Measurements from ENCODE around the gene NTPCR.

The NTPCR gene

DNA sequence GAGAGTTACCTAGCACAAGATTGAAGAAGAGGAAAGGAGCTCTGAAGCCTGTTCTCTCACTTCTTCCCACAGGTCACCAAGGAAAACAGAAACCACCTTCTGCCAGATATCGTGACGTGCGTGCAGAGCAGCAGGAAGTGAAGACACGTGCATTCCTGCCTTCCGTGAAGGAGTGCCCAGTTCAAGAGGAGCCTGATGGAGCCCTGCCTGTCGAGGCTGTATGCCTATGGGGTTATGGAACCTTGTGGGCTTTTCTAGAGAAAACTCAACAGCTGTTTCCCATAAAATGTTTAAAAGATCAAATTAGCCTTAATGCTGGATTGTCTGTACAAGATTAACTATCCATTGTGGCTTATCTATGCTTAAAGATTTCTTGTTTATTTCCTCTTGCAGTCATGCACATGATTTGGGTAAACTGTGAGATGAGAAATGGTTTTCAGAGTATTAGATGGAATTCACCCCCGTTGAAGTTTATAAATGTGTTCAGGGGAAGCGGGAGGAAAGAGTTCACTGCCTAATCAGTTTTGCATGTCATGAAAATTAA lies 27.8 kb downstream of the NTPCR start:
- no peak for DNase-seq (ENCODE audit: low spot score)
- TF ChIP-seq, protein P1, sequence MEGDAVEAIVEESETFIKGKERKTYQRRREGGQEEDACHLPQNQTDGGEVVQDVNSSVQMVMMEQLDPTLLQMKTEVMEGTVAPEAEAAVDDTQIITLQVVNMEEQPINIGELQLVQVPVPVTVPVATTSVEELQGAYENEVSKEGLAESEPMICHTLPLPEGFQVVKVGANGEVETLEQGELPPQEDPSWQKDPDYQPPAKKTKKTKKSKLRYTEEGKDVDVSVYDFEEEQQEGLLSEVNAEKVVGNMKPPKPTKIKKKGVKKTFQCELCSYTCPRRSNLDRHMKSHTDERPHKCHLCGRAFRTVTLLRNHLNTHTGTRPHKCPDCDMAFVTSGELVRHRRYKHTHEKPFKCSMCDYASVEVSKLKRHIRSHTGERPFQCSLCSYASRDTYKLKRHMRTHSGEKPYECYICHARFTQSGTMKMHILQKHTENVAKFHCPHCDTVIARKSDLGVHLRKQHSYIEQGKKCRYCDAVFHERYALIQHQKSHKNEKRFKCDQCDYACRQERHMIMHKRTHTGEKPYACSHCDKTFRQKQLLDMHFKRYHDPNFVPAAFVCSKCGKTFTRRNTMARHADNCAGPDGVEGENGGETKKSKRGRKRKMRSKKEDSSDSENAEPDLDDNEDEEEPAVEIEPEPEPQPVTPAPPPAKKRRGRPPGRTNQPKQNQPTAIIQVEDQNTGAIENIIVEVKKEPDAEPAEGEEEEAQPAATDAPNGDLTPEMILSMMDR (IDR thresholded peaks at IDR 0.05; ENCODE audit: extremely low read depth, insufficient read depth, missing control alignments) = no peak
- in situ Hi-C loops (cut with MboI; ENCODE audit: low pct_unique_long_range_greater_than_20kb, low sequenced_read_pairs, unreplicated experiment) = no loop called here

DNA sequence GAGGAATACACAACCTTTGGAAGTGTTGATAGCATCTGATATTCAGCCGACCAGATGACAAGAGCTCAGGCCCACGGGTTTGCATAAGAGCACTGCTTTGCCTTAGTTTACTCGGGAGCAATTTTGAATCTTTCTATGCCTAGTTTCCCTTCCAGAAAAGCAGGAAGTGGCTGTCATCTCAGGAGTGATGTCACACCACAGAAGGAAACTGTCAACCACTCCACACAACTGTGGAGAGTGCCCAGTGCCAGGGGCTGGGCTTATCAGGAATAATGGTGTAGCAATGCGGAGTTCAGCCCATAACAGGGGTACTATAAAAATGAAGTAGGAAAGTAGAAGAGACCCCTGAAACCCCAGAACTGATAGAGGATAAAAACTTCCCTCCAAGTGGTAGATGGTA lies 28.4 kb downstream of the NTPCR start:
- DNase-seq (ENCODE audit: low spot score) = no peak
- TF ChIP-seq, protein P1 (IDR thresholded peaks at IDR 0.05; ENCODE audit: extremely low read depth, insufficient read depth, missing control alignments) = no peak
- in situ Hi-C loops (cut with MboI; ENCODE audit: low pct_unique_long_range_greater_than_20kb, low sequenced_read_pairs, unreplicated experiment) = no loop called here

DNA sequence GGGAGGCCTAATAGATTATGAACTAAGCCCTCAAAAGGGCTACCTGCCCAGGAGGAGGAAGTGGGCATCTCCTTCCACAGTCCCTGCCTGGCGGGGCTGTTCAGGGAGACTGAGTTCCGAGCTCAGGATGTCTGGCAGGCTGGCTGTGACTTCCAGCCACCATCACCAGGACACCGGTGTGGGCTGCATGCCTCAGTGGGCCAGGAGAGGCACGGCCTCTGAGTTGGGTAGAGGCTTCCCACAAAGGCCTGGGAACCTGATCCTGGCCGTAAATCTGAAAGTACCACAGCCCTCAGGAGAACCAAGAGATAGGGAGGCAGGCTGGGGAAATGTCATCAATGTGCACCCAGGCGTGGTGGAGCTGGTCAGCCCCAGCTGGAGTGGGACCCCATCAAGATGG lies 29.1 kb downstream of the NTPCR start:
- peak; percentile 7 for DNase-seq (ENCODE audit: low spot score)
- in situ Hi-C loops (cut with MboI; ENCODE audit: low pct_unique_long_range_greater_than_20kb, low sequenced_read_pairs, unreplicated experiment) = no loop called here
- TF ChIP-seq, protein P1 (IDR thresholded peaks at IDR 0.05; ENCODE audit: extremely low read depth, insufficient read depth, missing control alignments) = no peak

DNA sequence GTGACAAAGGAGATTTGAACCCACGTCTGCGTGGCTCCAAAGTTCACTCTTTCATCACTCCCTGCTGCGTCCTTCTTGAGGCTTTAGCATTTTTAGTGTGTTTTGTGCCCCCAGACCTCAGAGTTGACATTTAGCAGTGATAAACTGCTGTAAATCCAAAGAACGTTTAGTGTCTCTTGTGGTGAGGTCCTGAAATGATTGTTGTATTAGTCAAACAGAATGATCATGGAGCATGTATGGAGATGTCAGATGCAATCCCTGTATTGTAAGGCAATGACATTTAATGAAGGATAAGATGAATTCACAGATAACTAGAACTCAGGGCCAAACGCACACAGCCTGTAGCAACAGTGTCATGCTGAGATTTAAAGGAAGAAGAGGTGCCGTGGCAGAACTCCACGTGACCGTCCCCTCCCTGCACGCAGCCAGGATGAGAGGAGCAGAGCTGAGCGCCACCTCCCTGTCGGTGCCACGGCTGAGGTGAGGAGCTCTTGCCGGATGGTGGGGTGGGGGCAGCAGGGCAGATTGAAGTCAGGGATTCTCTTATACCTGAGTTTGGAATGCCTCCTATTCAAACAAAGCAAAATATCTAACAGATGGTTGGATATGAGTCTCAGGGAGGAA lies 30.1 kb downstream of the NTPCR start:
- DNase-seq (ENCODE audit: low spot score) = no peak
- TF ChIP-seq, protein P1 (IDR thresholded peaks at IDR 0.05; ENCODE audit: extremely low read depth, insufficient read depth, missing control alignments) = no peak
- in situ Hi-C loops (cut with MboI; ENCODE audit: low pct_unique_long_range_greater_than_20kb, low sequenced_read_pairs, unreplicated experiment) = no loop called here

DNA sequence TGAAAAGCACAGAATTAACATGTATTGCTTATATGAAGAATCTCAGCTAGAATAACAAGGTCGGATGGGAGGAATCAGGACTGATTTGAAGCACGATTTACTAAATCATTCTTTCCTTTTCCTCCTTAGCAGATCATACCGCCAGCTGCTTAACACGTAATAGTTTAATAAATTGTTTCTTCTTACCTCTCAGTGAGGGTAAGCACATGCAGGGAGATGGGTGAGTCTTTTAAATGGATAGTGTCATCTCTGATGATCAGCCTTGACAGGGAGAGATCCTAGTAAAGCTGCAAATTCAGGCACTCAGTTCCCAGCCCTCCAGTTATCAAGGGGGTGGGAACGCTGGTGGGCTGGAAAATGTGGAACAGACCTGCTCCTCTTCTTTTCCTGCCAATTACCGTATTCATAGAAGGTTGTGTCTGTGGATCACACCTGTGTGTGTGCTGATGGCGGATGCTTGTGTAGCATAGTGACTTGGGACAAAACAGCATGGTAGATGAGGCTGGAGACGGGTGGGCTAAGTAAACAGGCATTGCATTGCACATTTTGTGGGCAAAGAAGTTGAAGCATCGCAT lies 30.7 kb downstream of the NTPCR start:
- TF ChIP-seq, protein P1 (IDR thresholded peaks at IDR 0.05; ENCODE audit: extremely low read depth, insufficient read depth, missing control alignments) = no peak
- in situ Hi-C loops (cut with MboI; ENCODE audit: low pct_unique_long_range_greater_than_20kb, low sequenced_read_pairs, unreplicated experiment) = no loop called here
- no peak for DNase-seq (ENCODE audit: low spot score)

DNA sequence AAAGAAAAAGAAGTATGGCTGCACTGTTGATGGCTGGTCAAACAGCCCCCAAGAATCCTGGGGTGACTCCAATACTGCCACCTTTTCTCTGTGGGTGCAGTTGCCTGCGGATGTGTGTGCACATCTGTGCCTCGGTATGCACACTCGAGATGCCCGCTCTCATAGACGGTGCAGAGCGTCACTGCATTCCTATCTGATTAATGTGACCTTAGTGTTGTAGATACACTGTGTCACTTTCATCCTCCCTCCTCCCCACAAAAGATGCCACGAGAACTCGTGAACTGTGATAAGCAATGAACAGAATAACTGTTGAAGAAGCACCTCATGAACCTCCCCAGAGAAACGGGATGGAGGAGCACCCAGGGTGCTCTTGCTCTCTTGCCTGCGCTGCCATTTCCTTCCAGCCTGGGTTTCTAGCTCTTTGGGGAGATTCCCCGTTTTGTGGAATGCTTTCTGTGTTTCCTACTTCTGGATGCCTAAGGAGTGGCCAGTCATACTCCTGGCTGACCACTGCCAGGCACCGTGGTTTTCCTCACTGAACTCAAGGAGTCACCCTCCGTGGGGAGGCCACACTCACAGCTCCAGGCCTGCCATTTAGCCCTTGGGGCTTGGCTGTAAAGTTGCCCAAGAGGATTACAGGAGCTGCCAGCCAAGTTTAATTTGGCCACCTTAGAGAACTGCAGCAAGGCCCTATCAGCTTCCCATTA lies 32.0 kb downstream of the NTPCR start:
- no peak for DNase-seq (ENCODE audit: low spot score)
- TF ChIP-seq, protein P1 (IDR thresholded peaks at IDR 0.05; ENCODE audit: extremely low read depth, insufficient read depth, missing control alignments) = no peak
- in situ Hi-C loops (cut with MboI; ENCODE audit: low pct_unique_long_range_greater_than_20kb, low sequenced_read_pairs, unreplicated experiment) = no loop called here
